GM12874 (cell line): Measurements from ENCODE around the gene CAP1.

ENCODE experiments used
- CTCF ChIP-seq: IDR thresholded peaks from 2 replicates; pipeline ENCODE4 v1.5.1; 2011; ENCODE audit warnings: low read depth, mild to moderate bottlenecking, control low read depth, low read length, moderate library complexity; ENCODE audit not compliant: insufficient read depth

Gene CAP1

GRCh38 chr1:40020447-40021085 lies 20.0 kb upstream of the CAP1 start:
- no peak for TF ChIP-seq CTCF

GRCh38 chr1:40023379-40023944 lies 17.1 kb upstream of the CAP1 start:
- no peak for TF ChIP-seq CTCF

- no peak for TF ChIP-seq CTCF
Observed at GRCh38 chr1:40024671-40025070, 15.9 kb upstream of the CAP1 start.

- TF ChIP-seq CTCF = no peak
Observed at GRCh38 chr1:40027647-40028046, 12.9 kb upstream of the CAP1 start.

GRCh38 chr1:40029608-40030007 lies 10.9 kb upstream of the CAP1 start:
- TF ChIP-seq CTCF = no peak

- TF ChIP-seq CTCF = no peak
Observed at GRCh38 chr1:40030528-40031135, 9.9 kb upstream of the CAP1 start.

GRCh38 chr1:40032240-40032891 lies 8.2 kb upstream of the CAP1 start:
- TF ChIP-seq CTCF = peak; percentile 57
